Neuronal stem cell (in vitro differentiated cells): ENCODE data around the gene FAM83F.

Experiments used
- DNase-seq: peaks from one replicate; pipeline ENCODE4 v3.0.0-alpha.2; 2013; ENCODE audit warnings: low spot score
- H2AFZ ChIP-seq: one replicate; pipeline ENCODE4 v1.6.1; 2013; ENCODE audit warnings: mild to moderate bottlenecking, low read length, inconsistent platforms
- H2AK5ac ChIP-seq: 2 replicates; pipeline ENCODE4 v1.6.1; 2013; ENCODE audit warnings: low read depth, mild to moderate bottlenecking, inconsistent platforms, low read length, moderate library complexity, mixed read lengths
- H2BK120ac ChIP-seq: 2 replicates; pipeline ENCODE4 v1.6.1; 2013; ENCODE audit warnings: low read depth, mild to moderate bottlenecking, inconsistent platforms, low read length, moderate library complexity, mixed read lengths
- H2BK12ac ChIP-seq: one replicate; pipeline ENCODE4 v1.6.1; 2013; ENCODE audit warnings: low read length, inconsistent platforms
- H2BK15ac ChIP-seq: 2 replicates; pipeline ENCODE4 v1.6.1; 2013; ENCODE audit warnings: mild to moderate bottlenecking, low read length, inconsistent platforms, mixed read lengths
- H2BK5ac ChIP-seq: one replicate; pipeline ENCODE4 v1.6.1; 2013; ENCODE audit warnings: inconsistent platforms, mild to moderate bottlenecking, low read length, moderate library complexity
- H3K14ac ChIP-seq: one replicate; pipeline ENCODE4 v1.6.1; 2013; ENCODE audit warnings: low read length, inconsistent platforms
- H3K18ac ChIP-seq: 2 replicates; pipeline ENCODE4 v1.6.1; 2013; ENCODE audit warnings: low read length, inconsistent platforms
- H3K23ac ChIP-seq: 2 replicates; pipeline ENCODE4 v1.6.1; 2013; ENCODE audit warnings: low read depth, mild to moderate bottlenecking, mixed read lengths, low read length, inconsistent platforms; ENCODE audit not compliant: poor library complexity
- H3K27ac ChIP-seq: replicated peaks from 3 replicates; pipeline ENCODE4 v1.5.1; 2013; ENCODE audit warnings: low read length, inconsistent platforms
- H3K27me3 ChIP-seq, 3 experiments: 2 replicates each; pipeline ENCODE4 v1.6.1; 2013; ENCODE audit warnings: low read length in 3 of 3, mild to moderate bottlenecking in 2 of 3, inconsistent platforms in 1 of 3, low read depth in 1 of 3, mixed read lengths in 1 of 3, moderate library complexity in 1 of 3; ENCODE audit not compliant: control insufficient read depth in 3 of 3, insufficient read depth in 3 of 3
- H3K36me3 ChIP-seq, 2 donors: replicated peaks in 1 of 2; 2 replicates each; pipeline ENCODE4 v1.6.1; 2013; ENCODE audit warnings: low read length in 2 of 2; ENCODE audit not compliant: control insufficient read depth in 2 of 2, insufficient read depth in 2 of 2
- H3K4ac ChIP-seq: 2 replicates; pipeline ENCODE4 v1.6.1; 2013; ENCODE audit warnings: inconsistent platforms, mild to moderate bottlenecking, low read length, moderate library complexity
- H3K4me1 ChIP-seq, 2 donors: 1 replicate in 1 of 2; 2 replicates in 1 of 2; pipeline ENCODE4 v1.6.1; 2013; ENCODE audit warnings: low read length in 2 of 2, low read depth in 1 of 2; ENCODE audit not compliant: control insufficient read depth in 2 of 2, insufficient read depth in 1 of 2
- H3K4me2 ChIP-seq: one replicate; pipeline ENCODE4 v1.6.1; 2013; ENCODE audit warnings: mild to moderate bottlenecking, low read length, inconsistent platforms; ENCODE audit not compliant: insufficient read depth, poor library complexity, severe bottlenecking
- H3K4me3 ChIP-seq, 2 donors: 2 replicates each; pipeline ENCODE4 v1.5.1; 2013; ENCODE audit warnings: low read length in 2 of 2, mild to moderate bottlenecking in 2 of 2, inconsistent platforms in 1 of 2, moderate library complexity in 1 of 2
- H3K79me1 ChIP-seq: one replicate; pipeline ENCODE4 v1.6.1; 2013; ENCODE audit warnings: low read depth, mild to moderate bottlenecking, inconsistent platforms, low read length, moderate library complexity
- H3K9ac ChIP-seq: one replicate; pipeline ENCODE4 v1.6.1; 2013; ENCODE audit warnings: mild to moderate bottlenecking, low read depth, low read length, inconsistent platforms; ENCODE audit not compliant: poor library complexity
- H3K9me3 ChIP-seq, 2 donors: replicated peaks in 1 of 2; 2 replicates each; pipeline versions ENCODE3 to v1.6.1; 2013; ENCODE audit warnings: low read length in 2 of 2, mild to moderate bottlenecking in 2 of 2, inconsistent platforms in 1 of 2, low read depth in 1 of 2, mixed read lengths in 1 of 2, moderate library complexity in 1 of 2; ENCODE audit not compliant: control insufficient read depth in 2 of 2, insufficient read depth in 1 of 2
- H4K8ac ChIP-seq: one replicate; pipeline ENCODE4 v1.6.1; 2013; ENCODE audit warnings: low read depth, mild to moderate bottlenecking, inconsistent platforms, low read length, moderate library complexity
- H4K91ac ChIP-seq: one replicate; pipeline ENCODE4 v1.6.1; 2013; ENCODE audit warnings: low read length, low read depth, mild to moderate bottlenecking, inconsistent platforms; ENCODE audit not compliant: poor library complexity
- WGBS, 2 donors: extraction: QIAGEN DNeasy Blood & Tissue Kit; methylation state at CpG; one replicate each; pipeline ENCODE4 v1.1.7; 2013; ENCODE audit warnings: missing lambda C conversion rate in 2 of 2, mixed read lengths in 1 of 2; ENCODE audit not compliant: insufficient read length in 2 of 2, insufficient replicate concordance in 1 of 2; ENCODE audit errors: extremely low coverage in 2 of 2; 5-methylcytosine and 5-hydroxymethylcytosine counted together

The FAM83F gene

GRCh38 chr22:39984746-39985145, 10.0 kb upstream of the FAM83F start:
- H3K23ac ChIP-seq = no peak overlapping the region
- no peak for DNase-seq
- no peak overlapping the region for H3K4me2 ChIP-seq
- H3K9me3 ChIP-seq = no peaks in the 10 kb centered on the region
- H2BK120ac ChIP-seq = no peak overlapping the region
- WGBS, 2 donors = no CpG with 5 or more reads among the region's 2 CpGs
- H3K14ac ChIP-seq = no peak overlapping the region
- H3K4me3 ChIP-seq = no peak overlapping the region
- no peaks in the 10 kb centered on the region for H3K36me3 ChIP-seq
- no peak overlapping the region for H3K9ac ChIP-seq
- no peak overlapping the region for H3K18ac ChIP-seq
- H2AK5ac ChIP-seq = no peak overlapping the region
- H3K27ac ChIP-seq = no peak overlapping the region
- no peak overlapping the region for H2BK15ac ChIP-seq
- no peak overlapping the region for H3K4ac ChIP-seq
- no peaks in the 10 kb centered on the region for H3K79me1 ChIP-seq
- no peak overlapping the region for H4K91ac ChIP-seq
- no peak overlapping the region for H4K8ac ChIP-seq
- peaks cover 0 to 30% (median 0%) of the 10 kb centered on the region in 3 experiments for H3K27me3 ChIP-seq
- H2AFZ ChIP-seq = no peak overlapping the region
- no peak overlapping the region for H2BK12ac ChIP-seq
- H2BK5ac ChIP-seq = no peak overlapping the region
- H3K4me1 ChIP-seq = no peaks in the 10 kb centered on the region

- Histone ChIP-seq H3K4ac (no peak overlapping the region), H3K4me3 (no peak overlapping the region), H2AFZ (no peak overlapping the region), H4K8ac (no peak overlapping the region), H3K9ac (no peak overlapping the region), H3K9me3 (no peaks in the 10 kb centered on the region), H2BK15ac (no peak overlapping the region), H3K18ac (peak overlapping the region; percentile 55), H3K79me1 (no peaks in the 10 kb centered on the region), H3K23ac (no peak overlapping the region), H2AK5ac (no peak overlapping the region), H3K27me3 (peaks cover 0 to 33% (median 0%) of the 10 kb centered on the region in 3 experiments), H3K4me1 (no peaks in the 10 kb centered on the region), H4K91ac (no peak overlapping the region), H3K14ac (no peak overlapping the region), H2BK12ac (no peak overlapping the region), H3K4me2 (no peak overlapping the region), H2BK5ac (no peak overlapping the region), H2BK120ac (no peak overlapping the region), H3K36me3 (no peaks in the 10 kb centered on the region), H3K27ac (no peak overlapping the region)
- WGBS, 2 donors = no CpG with 5 or more reads among the region's 7 CpGs
- no peak for DNase-seq
Observed at GRCh38 chr22:39985383-39986035, 9.2 kb upstream of the FAM83F start.

- no peak overlapping the region for H3K4me2 ChIP-seq
- H2BK5ac ChIP-seq = no peak overlapping the region
- H3K4me1 ChIP-seq = no peaks in the 10 kb centered on the region
- H4K8ac ChIP-seq = no peak overlapping the region
- peak overlapping the region; percentile 45 for H3K18ac ChIP-seq
- no peak for DNase-seq
- H3K27me3 ChIP-seq = peaks cover 0 to 59% (median 11%) of the 10 kb centered on the region in 3 experiments
- H4K91ac ChIP-seq = no peak overlapping the region
- H2BK15ac ChIP-seq = peak overlapping the region; percentile 38
- no peak overlapping the region for H2AFZ ChIP-seq
- no peaks in the 10 kb centered on the region for H3K36me3 ChIP-seq
- H3K9me3 ChIP-seq = no peaks in the 10 kb centered on the region
- no peaks in the 10 kb centered on the region for H3K79me1 ChIP-seq
- no peak overlapping the region for H3K27ac ChIP-seq
- H3K9ac ChIP-seq = peak overlapping the region; percentile 32
- WGBS, 2 donors = no CpG with 5 or more reads among the region's 10 CpGs
- no peak overlapping the region for H3K14ac ChIP-seq
- H2BK12ac ChIP-seq = no peak overlapping the region
- no peak overlapping the region for H3K4ac ChIP-seq
- H3K4me3 ChIP-seq = no peak overlapping the region
- peak overlapping the region; percentile 83 for H3K23ac ChIP-seq
- no peak overlapping the region for H2AK5ac ChIP-seq
- no peak overlapping the region for H2BK120ac ChIP-seq
Observed at GRCh38 chr22:39988386-39989114, 6.2 kb upstream of the FAM83F start.

DNA sequence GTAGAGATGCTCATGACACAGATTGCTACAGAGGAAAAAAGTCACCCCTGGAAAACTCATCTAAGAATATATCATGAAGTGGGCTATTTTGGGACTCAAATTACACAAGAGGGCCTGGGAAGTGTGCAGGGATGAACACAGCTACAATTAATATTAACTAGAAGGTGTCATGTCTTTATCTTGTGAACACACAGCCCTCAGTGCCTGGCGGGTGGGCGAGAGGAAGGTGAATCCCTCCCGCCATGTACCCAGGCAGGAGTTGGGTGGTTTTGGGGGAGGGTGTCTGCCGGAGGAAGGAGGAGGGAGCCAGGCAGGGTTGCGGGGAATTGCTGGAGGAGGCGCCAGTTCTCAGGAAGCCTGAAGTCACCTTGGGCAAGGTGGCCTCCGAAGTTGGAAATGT, 5.1 kb upstream of the FAM83F start:
- no peak overlapping the region for H2AFZ ChIP-seq
- H3K4me2 ChIP-seq = no peak overlapping the region
- H3K4ac ChIP-seq = no peak overlapping the region
- H3K9me3 ChIP-seq = no peaks in the 10 kb centered on the region
- no peak overlapping the region for H2BK12ac ChIP-seq
- H3K36me3 ChIP-seq = no peaks in the 10 kb centered on the region
- no peak overlapping the region for H3K27ac ChIP-seq
- no peak overlapping the region for H3K9ac ChIP-seq
- no peak overlapping the region for H2BK15ac ChIP-seq
- H4K91ac ChIP-seq = no peak overlapping the region
- no peak overlapping the region for H3K14ac ChIP-seq
- H2BK120ac ChIP-seq = no peak overlapping the region
- no peaks in the 10 kb centered on the region for H3K79me1 ChIP-seq
- peaks cover 3 to 67% (median 22%) of the 10 kb centered on the region in 3 experiments for H3K27me3 ChIP-seq
- no peak overlapping the region for H2BK5ac ChIP-seq
- H4K8ac ChIP-seq = no peak overlapping the region
- peak overlapping the region; percentile 48 for H3K18ac ChIP-seq
- H3K23ac ChIP-seq = no peak overlapping the region
- WGBS, 2 donors = no CpG with 5 or more reads among the region's 7 CpGs
- no peak overlapping the region for H2AK5ac ChIP-seq
- no peak overlapping the region for H3K4me3 ChIP-seq
- DNase-seq = no peak
- H3K4me1 ChIP-seq = no peaks in the 10 kb centered on the region
